Activated CD4-positive, alpha-beta T cell treated with anti-CD3 and anti-CD28 coated beads for 4 hours (primary cell): ENCODE data around the gene KRTAP3-2.

ENCODE experiments used
- DNase-seq, 2 donors: peaks; one replicate each; pipeline ENCODE4 v3.0.0-alpha.2; 2020

Gene KRTAP3-2

DNA sequence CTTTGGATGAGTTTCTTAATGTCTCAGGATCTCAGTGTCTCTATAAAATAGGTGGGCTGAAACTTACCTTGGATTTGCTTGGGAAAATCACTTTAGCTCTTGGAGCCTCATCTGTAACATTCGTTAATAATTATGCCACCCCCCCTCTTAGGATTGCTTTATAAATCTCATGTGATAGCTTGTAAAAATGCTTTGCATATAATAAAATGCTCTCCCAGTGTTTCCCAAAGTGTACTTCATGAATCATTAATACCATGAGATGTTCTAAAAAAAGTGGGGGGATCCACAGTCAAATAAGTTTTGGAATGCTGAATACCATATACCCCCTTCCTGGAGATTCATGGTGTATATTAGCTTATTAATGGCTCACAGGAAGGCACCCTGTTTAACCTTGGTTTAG is 38.1 kb downstream of the KRTAP3-2 start:
- no peak for DNase-seq

- no peak for DNase-seq
Observed at GRCh38 chr17:40960144-40960543, 39.6 kb downstream of the KRTAP3-2 start.

DNA sequence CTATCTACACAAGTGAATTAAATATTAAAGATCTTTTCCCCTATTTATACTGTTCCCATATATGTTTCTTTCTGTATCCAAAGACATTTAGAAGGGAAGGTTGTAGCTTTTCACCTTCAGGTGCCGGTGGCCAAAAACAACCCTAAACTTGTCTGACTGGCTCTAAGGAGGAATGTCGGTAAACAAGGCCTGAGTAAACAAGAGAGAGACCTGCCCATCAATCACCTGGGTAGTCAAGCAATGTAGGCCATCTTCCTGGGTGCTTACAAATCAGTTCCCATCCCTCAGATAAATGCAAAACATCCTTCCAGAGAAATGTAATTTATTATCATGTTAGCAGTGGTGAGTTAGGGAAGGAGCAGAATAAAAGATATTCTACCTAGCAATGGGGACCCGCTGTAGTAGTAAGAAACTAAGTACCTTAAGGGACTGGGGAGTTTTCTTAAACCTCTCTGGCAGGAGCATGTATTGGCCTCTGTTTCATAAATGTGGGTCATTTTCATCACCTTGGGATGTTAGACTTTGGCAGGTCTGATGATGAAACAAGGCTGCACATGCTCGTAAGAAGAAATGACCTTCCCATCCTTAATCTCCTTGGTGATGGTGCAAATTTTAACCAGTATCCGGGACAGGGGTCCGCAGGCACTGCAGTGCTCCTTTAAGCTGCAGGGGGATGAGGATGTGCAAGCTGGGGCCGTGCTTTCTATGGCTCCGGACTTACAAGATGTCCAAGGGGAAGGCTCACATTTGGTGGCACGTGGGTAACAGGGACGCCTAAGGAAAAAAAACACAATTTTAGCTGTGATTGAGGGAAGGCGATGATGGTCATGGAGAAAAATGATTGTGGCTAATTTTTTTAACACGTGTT is 41.4 kb downstream of the KRTAP3-2 start:
- DNase-seq: no peak

GRCh38 chr17:40956401-40957254 is 43.1 kb downstream of the KRTAP3-2 start:
- no peak for DNase-seq

DNA sequence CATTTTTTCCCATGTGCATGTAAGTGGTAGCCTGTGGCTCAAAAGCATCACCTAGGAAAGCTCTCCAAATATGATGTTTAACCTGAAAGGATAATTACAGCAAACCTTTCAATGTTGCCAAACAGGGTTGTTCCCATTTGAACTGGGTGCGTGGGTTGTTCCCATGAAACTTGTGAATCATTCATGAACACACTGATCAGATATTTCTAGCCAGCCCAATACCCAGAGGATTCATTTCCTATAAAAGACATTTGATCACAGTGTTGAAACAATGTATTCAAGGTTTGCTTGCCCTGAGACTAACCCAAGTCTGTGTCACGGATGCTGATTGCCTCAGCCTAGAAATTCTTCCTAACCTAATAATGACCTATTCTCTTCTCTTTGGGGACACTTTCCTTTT is 45.8 kb downstream of the KRTAP3-2 start:
- DNase-seq: no peak

- no peak for DNase-seq
Observed at GRCh38 chr17:40952661-40953060, 47.0 kb downstream of the KRTAP3-2 start.

- DNase-seq: no peak
Observed at GRCh38 chr17:40952154-40952553, 47.6 kb downstream of the KRTAP3-2 start.

GRCh38 chr17:40951011-40951622 is 48.6 kb downstream of the KRTAP3-2 start:
- DNase-seq: no peak

- no peak for DNase-seq
Observed at GRCh38 chr17:40950176-40950575, 49.5 kb downstream of the KRTAP3-2 start.

GRCh38 chr17:40949418-40949817 is 50.3 kb downstream of the KRTAP3-2 start:
- no peak for DNase-seq
